ENCODE results near the gene ODAD4.
"Not testable (repeated sequence)": the region's sequence is repeated elsewhere in the genome, so short reads cannot be mapped to it uniquely, and the experiment has no call there.

Gene ODAD4

DNA sequence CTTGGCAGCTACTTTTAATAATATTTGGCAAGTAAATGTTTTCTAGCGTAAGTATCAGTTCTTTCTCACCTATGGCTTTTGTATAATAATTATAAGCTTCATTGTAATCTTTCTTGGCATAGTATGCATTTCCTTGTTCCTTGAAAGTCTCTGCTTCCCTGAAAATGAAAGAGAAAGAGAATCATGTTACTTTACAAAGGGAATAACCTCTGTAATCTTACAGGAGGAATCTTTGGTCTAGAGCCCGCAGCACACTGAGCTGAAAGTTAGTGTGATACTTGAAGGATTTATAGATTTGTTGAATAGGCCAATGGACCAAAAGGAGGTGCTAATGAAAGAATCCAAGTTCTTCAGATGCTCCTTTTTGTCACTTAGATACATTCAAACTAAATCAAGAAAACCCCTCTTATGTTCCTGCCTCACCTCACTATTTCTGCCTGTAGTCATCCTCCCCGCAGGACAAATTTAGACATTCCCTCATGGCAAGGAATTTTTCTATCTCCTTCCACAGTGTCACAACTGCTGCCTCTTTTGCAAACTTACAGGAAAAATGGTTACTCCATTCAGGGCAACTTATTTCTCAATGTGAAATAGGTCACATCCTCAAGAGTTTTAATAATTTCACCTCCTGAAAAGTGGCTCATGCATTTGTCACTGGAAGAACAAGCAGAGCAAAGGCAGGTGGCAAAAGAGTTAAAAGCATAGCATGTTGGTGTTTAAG lies 70.2 kb downstream of the ODAD4 start:
- DNase-seq (ENCODE audit: low read depth in 2 of 3, low spot score in 2 of 3): no peak

DNA sequence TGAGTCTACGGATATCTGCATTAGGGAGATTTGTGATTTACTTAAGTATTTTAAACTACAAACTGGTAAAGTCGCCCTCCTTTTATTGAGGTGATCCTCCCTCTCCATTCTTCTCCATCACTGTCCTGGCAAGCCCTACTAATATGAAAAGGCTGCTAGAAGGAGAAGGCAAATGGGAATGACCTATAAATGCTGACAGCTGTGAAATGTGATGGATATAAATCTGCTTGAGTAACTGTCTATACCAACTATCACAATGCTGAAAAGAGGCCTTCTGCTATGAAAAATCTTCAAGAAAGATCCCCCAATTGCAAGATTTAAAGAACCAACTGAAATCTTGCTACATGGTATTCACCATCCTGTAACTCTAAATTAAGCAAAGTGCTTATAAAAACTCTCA lies 71.3 kb downstream of the ODAD4 start:
- DNase-seq (ENCODE audit: low read depth in 2 of 3, low spot score in 2 of 3): no peak

DNA sequence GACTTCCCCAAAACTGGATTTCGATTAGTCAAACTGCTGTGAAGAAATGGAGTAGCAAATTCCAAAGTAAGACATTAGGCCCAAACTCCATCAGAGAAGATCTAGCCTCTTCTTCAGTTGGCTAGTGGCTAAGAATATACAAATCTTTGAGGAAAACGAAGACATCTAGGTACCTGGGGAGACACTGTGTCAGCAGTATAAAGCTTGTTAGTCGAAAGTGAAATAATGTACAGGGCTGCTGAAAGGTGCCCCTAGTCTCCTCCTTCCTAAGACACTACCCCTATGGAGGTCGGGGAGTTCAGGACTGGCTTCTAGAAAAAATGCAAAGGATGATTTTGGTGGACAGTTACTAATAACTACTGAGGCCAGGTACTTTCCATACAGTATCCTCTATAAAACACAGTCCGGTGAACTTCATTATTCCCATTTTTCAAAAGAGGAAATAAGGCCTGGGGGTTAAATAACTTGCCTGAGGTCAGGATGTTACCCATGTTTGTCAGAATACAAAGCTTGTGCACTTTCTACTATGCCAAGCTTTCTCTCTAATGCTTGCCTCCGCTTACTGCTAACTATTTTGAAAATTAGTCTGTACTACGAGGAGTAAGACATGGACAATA lies 71.9 kb downstream of the ODAD4 start:
- DNase-seq (ENCODE audit: low read depth in 2 of 3, low spot score in 2 of 3): no peak

DNA sequence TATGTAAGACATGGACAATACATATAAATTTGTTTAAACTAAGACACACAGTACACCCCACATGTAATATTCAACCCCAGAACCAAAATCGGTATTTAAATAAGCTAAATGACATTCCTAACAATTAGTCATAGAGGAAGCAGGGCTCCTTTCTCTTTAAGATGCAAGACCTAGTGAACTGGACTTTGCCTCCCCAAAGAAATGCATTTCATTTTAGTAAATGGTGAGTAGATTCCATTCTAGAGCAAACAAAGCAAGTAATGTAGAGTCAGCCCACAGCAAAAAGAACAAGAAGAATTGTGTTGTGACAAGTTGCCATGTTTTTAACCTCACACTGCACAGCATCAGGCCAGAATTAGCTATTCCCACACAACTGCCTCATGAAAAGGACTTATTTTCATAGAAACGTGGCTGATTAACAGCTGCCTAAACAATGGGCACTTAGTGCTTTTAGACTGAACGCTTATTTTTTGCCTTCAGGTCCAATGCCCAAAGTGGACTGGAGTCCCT lies 72.4 kb downstream of the ODAD4 start:
- no peak for DNase-seq (ENCODE audit: low read depth in 2 of 3, low spot score in 2 of 3)

DNA sequence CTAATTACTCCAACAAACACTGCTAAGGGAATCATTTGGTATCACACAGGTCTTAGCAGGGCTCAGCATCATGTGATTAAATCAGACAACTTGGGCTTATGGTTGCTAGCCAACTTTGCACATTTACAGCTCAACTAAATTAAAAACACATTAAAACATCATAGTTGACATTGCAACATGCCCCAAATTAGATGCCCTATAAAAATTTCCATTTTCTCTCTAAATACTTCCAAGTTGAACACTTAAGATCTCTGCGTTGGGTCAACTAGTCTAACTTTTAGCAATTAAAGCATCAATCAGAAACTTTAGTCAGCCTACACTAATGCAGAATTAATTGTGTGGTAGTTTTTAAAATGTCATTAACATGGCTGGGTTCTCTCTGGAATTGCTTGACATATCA lies 74.7 kb downstream of the ODAD4 start:
- DNase-seq (ENCODE audit: low read depth in 2 of 3, low spot score in 2 of 3): no peak

DNA sequence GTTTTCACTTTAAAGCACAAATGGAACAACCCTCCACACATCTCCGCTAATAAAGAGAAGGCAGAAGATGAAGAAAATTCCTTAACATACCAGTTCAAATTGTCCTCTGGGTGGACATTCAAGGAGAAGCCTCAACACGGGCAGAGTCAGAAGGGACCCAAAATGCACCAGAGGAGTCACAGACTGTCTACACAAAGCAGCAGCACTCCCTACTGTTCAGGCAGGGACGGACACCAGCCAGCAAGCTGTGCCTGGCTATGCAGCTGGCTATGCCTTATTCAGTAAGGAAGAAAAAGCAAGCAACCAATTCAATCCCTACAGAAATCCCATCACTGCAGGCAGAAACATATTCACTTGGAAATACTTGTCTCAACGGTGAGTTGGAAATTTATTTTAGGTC lies 78.8 kb downstream of the ODAD4 start:
- DNase-seq (ENCODE audit: low read depth in 2 of 3, low spot score in 2 of 3): no peak

DNA sequence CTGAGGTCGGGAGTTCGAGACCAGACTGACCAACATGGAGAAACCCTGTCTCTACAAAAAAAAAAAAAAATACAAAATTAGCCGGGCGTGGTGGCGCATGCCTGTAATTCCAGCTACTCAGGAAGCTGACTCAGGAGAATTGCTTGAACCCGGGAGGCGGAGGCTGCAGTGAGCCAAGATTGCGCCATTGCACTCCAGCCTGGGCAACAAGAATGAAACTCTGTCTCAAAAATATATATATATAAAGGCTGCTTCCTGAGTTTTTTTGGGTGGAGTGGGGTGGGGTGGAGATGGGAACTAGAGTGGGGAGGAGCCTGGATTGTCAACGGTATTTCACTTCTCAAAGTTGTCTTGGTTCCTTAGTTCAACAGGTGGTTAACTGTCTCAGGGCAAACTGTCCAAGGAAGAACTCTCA lies 79.9 kb downstream of the ODAD4 start:
- not testable (repeated sequence) for DNase-seq (ENCODE audit: low read depth in 2 of 3, low spot score in 2 of 3)

DNA sequence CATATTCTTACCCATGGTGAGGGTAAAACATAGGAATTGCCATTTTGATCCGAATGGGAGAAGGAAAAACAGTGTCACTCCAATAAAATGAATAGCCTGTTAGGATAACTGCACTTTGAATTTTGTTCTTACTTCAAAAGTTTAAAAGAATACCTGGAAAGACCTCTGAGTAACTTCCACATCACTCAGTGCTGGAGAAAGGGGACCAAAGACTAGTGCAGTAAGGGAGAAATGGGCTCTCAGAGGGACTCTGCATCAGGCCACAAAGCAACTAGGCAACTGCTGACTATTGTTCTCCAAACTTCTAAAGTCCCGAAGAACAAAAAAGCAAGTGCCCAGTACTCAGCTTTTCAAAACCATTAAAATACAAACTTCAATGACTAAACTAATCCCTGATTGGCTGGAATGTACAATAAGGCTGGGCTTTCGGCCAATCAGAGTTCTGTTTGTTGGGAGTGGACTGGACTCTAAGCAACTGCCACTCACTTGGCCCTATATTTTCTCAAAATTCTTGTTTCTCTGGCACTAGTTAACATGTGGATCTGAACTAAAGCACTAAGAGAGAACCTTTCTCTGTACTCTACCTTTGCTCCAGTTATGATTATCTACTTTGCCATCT lies 80.6 kb downstream of the ODAD4 start:
- DNase-seq (ENCODE audit: low read depth in 2 of 3, low spot score in 2 of 3): no peak

DNA sequence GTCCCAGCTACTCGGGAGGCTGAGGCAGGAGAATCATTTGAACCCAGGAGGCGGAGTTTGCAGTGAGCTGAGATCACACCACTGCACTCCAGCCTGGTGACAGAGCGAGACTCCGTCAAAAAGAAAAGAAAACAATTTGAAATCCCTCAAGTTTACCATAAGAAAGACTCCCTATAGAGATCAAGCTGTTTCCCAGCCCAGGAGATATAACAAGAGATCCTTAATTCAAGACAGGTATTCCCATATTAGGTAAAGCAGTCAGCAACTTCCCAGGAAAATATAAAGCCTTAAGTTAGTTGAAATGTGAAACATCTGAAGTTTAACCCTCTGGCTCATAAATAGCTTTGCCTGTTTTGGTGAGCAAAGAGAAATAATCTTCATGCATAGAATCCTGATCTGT lies 81.9 kb downstream of the ODAD4 start:
- DNase-seq (ENCODE audit: low read depth in 2 of 3, low spot score in 2 of 3): not testable (repeated sequence)

DNA sequence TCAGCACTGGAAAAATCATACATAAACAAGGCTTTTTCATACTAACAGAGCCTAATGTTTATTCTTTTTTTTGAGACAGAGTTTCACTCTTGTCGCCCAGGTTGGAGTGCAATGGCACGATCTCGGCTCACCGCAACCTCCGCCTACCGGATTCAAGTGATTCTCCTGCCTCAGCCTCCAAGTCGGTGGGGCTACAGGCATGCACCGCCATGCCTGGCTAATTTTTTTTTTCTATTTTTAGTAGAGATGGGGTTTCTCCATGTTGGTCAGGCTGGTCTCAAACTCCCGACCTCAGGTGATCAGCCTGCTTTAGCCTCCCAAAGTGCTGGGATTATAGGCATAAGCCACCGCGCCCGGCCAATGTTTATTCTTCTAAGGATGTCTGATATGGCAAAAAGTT lies 83.3 kb downstream of the ODAD4 start:
- not testable (repeated sequence) for DNase-seq (ENCODE audit: low read depth in 2 of 3, low spot score in 2 of 3)

All from activated CD8-positive, alpha-beta memory T cell treated with anti-CD3 and anti-CD28 coated beads for 48 hours (primary cell).